Measurements from ENCODE around the gene SPRTN. TPM values are rescaled to one million over a fixed set of nuclear protein-coding genes. Genes with fewer than 3 reads are reported as not detected.

SPRTN gene
- total RNA-seq, 1 donor from 2014 or later: 13.9 TPM

- Mint-ChIP-seq H3K4me3 (ENCODE audit: low read depth) (no peak overlapping the region), H3K9me3 (ENCODE audit: low read depth) (no peaks in the 10 kb centered on the region), H3K27me3 (no peaks in the 10 kb centered on the region), H3K4me1 (ENCODE audit: low read depth) (no peaks in the 10 kb centered on the region), H3K27ac (no peak overlapping the region), H3K36me3 (ENCODE audit: insufficient read depth) (no peaks in the 10 kb centered on the region)
- no peak for TF ChIP-seq CTCF (IDR thresholded peaks at IDR 0.05; ENCODE audit: unreplicated experiment)
- DNase-seq (ENCODE audit: low spot score, unreplicated experiment): no peak
Measured at GRCh38 chr1:231311720-231312431, 26.2 kb upstream of the SPRTN start.

- H3K4me1 Mint-ChIP-seq (ENCODE audit: low read depth): no peaks in the 10 kb centered on the region
- H3K36me3 Mint-ChIP-seq (ENCODE audit: insufficient read depth): no peaks in the 10 kb centered on the region
- no peak overlapping the region for H3K27ac Mint-ChIP-seq
- no peak for DNase-seq (ENCODE audit: low spot score, unreplicated experiment)
- no peaks in the 10 kb centered on the region for H3K9me3 Mint-ChIP-seq (ENCODE audit: low read depth)
- no peaks in the 10 kb centered on the region for H3K27me3 Mint-ChIP-seq
- TF ChIP-seq CTCF (IDR thresholded peaks at IDR 0.05; ENCODE audit: unreplicated experiment): no peak
- H3K4me3 Mint-ChIP-seq (ENCODE audit: low read depth): no peak overlapping the region
Measured at GRCh38 chr1:231312432-231312788, 25.7 kb upstream of the SPRTN start.

- H3K27ac Mint-ChIP-seq: no peak overlapping the region
- DNase-seq (ENCODE audit: low spot score, unreplicated experiment): no peak
- H3K36me3 Mint-ChIP-seq (ENCODE audit: insufficient read depth): no peaks in the 10 kb centered on the region
- no peak for TF ChIP-seq CTCF (IDR thresholded peaks at IDR 0.05; ENCODE audit: unreplicated experiment)
- no peak overlapping the region for H3K4me3 Mint-ChIP-seq (ENCODE audit: low read depth)
- no peaks in the 10 kb centered on the region for H3K27me3 Mint-ChIP-seq
- H3K9me3 Mint-ChIP-seq (ENCODE audit: low read depth): no peaks in the 10 kb centered on the region
- no peaks in the 10 kb centered on the region for H3K4me1 Mint-ChIP-seq (ENCODE audit: low read depth)
Measured at GRCh38 chr1:231313661-231314060, 24.4 kb upstream of the SPRTN start.

GRCh38 chr1:231315887-231316286 is 22.2 kb upstream of the SPRTN start:
- peak; percentile 45 for TF ChIP-seq CTCF (IDR thresholded peaks at IDR 0.05; ENCODE audit: unreplicated experiment)
- Mint-ChIP-seq H3K27ac (no peak overlapping the region), H3K4me3 (ENCODE audit: low read depth) (no peak overlapping the region), H3K4me1 (ENCODE audit: low read depth) (no peaks in the 10 kb centered on the region), H3K27me3 (no peaks in the 10 kb centered on the region), H3K9me3 (ENCODE audit: low read depth) (no peaks in the 10 kb centered on the region), H3K36me3 (ENCODE audit: insufficient read depth) (no peaks in the 10 kb centered on the region)
- DNase-seq (ENCODE audit: low spot score, unreplicated experiment): no peak

GRCh38 chr1:231317306-231318014 is 20.6 kb upstream of the SPRTN start:
- no peak overlapping the region for H3K4me3 Mint-ChIP-seq (ENCODE audit: low read depth)
- H3K27ac Mint-ChIP-seq: no peak overlapping the region
- H3K27me3 Mint-ChIP-seq: no peaks in the 10 kb centered on the region
- no peak for DNase-seq (ENCODE audit: low spot score, unreplicated experiment)
- no peaks in the 10 kb centered on the region for H3K4me1 Mint-ChIP-seq (ENCODE audit: low read depth)
- no peak for TF ChIP-seq CTCF (IDR thresholded peaks at IDR 0.05; ENCODE audit: unreplicated experiment)
- no peaks in the 10 kb centered on the region for H3K9me3 Mint-ChIP-seq (ENCODE audit: low read depth)
- no peaks in the 10 kb centered on the region for H3K36me3 Mint-ChIP-seq (ENCODE audit: insufficient read depth)
